Globus pallidus (tissue), 1 donor: ENCODE data around the gene TAC3.
"Not testable (repeated sequence)": the region's sequence is repeated elsewhere in the genome, so short reads cannot be mapped to it uniquely, and the experiment has no call there.

Experiments used
- DNase-seq: peaks from one replicate; pipeline ENCODE4 v3.0.0-alpha.2; 2015; ENCODE audit warnings: low spot score

The TAC3 gene

GRCh38 chr12:57003395-57003794 is 12.9 kb downstream of the TAC3 start:
- no peak for DNase-seq

DNA sequence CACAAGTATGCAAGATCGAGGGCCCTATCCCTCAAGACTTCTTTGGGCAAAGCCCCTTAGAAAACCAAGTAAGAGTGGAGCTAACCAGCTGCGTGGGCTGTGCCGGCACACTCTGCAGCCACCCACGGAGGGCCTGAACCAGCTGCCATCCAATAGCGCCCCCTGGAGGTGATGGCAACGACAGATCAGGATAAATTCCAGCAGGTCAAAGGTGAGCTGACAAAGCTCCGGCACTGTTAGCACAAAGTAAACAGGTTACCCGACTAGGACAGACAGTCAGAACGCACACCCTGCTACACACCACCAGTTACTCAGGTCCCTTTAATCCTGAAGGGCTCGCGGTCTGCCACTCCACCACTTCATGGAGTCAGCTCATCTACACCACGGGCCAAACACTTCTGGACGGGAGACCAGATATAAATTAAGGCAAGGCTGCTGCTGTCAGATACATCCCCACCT is 14.9 kb downstream of the TAC3 start:
- peak; percentile 25 for DNase-seq

DNA sequence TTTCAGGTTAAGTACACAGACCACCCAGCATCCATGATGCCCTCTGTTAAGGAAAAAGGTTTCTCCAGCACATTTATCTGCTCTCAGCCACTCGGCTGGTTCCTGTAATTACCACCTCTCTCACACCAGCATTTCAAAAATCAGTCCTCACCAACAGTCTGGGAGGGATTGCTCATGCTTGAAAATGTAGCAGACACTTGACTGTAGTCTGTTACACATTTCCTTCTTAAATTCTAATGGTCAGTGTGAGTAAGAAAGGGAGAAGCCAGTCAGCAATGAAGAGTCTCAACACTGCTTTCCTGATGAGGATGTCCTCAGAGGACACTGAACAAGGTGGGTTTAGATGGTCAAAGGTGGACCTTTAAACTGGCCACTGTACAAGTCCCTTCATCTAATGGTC is 15.9 kb downstream of the TAC3 start:
- DNase-seq, result no peak

DNA sequence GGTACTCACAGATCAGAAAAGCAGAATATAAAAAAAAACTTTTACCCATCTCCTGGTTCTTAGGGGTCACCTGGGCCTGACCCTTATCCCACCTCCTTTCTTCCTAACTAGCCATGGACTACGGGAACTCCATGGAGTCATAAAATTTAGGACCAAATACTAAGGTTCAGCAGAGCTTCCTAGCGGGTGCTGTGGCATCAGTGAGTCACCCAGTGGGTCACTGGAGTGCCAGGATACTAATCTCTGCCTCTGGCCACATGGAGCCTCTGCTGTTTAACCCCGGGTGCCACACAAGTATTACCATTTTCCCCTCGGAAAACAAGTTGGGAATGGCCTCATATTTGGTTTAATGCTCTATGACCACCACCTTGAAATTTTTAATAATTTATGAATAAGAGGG is 16.9 kb downstream of the TAC3 start:
- no peak for DNase-seq

- DNase-seq, result no peak
These were observed 17.3 kb downstream of the TAC3 start for GRCh38 chr12:56998981-56999380.

GRCh38 chr12:56998316-56998715 is 18.0 kb downstream of the TAC3 start:
- DNase-seq, result no peak

- DNase-seq, result no peak
These were observed 19.4 kb downstream of the TAC3 start for GRCh38 chr12:56996793-56997545.

DNA sequence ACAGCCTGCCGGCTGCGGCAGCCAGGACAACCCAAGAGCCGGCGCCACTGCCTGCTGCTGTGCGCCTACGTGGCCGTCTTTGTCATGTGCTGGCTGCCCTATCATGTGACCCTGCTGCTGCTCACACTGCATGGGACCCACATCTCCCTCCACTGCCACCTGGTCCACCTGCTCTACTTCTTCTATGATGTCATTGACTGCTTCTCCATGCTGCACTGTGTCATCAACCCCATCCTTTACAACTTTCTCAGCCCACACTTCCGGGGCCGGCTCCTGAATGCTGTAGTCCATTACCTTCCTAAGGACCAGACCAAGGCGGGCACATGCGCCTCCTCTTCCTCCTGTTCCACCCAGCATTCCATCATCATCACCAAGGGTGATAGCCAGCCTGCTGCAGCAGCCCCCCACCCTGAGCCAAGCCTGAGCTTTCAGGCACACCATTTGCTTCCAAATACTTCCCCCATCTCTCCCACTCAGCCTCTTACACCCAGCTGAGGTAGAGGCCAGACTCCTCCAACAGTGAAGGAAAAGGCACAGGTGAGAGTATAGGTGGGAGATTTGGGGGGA is 20.3 kb downstream of the TAC3 start:
- DNase-seq, result no peak

- no peak for DNase-seq
These were observed 21.0 kb downstream of the TAC3 start for GRCh38 chr12:56995201-56995929.

DNA sequence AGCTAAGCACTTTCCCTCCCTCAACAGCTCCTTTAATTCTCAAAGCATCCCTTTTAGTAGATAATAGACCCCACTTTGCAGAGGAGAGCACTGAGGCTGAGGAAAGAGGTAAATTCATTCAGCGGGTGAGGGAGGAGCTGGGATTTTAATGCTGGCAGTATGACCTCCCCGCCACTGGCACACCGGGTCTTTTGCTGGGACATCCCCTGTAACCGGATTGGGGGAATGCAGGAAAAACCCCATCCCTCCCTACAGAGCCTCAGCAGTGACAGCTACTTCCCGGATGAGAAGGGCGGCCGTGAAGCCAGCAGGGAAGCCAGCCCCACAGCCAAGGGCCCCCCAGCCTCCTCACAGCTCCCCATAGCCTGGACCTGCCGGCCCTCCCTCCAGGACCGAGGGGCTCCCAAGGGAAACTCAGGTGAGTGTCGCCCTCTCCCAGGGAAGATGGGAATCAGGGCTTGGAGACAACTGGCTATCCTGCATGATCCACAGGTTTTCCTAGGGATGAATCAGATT is 22.0 kb downstream of the TAC3 start:
- no peak for DNase-seq

DNA sequence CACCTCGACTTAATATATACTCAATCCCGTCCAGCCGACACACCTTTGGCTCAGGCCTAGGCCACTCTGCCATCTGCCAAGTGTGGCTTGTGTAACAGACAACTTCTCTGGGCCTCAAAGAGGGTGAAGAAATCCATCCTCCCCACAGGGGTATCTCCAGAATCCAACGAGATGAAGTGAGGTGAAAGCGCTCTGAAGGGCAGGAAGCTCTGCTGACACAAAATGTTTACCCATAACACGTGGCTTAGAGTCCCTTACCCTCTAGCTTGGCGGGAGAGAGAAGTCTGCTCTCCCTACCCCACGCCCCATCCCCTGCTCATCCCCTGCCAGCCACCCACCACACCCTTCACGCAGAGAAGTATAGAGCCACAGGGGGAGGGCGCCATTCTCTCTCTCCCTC is 23.0 kb downstream of the TAC3 start:
- no peak for DNase-seq

DNA sequence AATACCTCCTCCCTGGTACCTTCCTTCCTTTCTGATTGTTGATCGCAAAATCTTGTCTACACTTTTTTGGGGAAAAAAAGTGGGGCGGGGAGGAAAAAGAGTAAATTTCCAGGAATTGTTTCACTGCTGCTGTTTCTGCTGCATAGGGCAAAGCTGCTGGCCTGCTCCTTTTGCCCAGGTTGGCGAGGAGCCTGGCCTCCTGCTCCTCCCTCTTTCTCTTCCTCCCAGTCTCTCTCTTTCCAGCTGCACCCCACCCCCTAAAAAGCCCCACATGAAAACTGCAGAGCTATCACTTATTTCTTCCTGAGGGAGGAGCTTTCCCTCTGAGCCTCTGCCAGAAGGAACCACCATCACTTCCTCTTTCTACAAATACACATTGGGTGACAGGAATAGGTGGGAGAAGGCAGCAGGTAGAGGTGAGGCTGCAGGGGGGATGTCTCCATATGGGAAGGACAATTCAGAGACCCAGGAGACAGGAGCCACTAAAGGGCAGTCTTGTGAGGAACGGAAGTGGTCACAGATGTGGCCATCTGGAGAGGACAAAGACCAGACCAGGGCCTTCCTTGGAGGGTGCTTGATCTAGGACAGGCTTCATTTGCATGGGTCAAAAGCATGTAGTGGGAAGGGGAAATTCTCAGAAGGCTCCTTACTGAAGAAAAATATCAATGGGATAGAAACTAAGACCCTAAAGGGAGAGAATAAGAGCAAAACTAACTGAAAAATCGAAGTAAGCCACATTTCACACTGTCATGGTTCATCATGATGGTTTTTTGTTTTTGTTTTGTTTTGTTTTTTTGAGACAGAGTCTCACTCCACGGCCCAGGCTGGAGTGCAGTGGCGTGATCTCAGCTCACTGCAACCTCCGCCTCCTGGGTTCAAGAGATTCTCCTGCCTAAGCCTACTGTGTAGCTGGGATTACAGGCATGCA is 24.7 kb downstream of the TAC3 start:
- DNase-seq, result peak; percentile 63

DNA sequence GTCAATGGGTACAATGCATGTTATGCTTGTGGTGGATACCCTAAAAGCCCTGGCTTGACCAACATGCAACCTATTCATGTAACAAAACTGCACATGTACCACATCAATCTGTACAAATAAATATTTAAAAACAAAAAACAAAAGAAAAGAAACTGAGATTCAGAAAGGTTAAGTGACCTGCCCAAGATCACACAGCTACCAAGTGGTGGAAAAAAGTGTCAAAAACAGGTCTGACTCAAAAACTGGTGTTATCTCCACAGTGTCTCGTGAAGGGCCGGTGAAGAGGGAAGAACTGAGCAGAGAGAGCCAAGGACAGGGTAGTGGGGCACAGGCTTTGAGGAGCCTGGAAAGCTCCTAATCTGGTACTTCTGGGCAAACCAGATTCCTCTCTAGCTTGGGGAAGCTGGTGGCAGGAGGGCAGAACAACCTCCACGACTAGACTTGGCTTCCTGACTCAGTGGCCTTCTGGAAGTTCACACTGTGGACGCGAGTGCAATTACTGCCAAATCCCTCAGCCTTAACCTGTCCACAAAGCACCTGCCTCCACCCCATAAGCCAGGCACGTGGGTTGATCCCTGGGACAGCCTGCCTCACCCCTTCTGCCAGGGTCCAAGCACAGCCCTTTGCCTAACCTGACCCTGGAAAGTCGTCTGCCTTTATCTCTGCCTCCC is 25.5 kb downstream of the TAC3 start:
- no peak for DNase-seq

GRCh38 chr12:56989861-56990610 is 26.3 kb downstream of the TAC3 start:
- DNase-seq, result no peak

GRCh38 chr12:56988207-56988739 is 28.1 kb downstream of the TAC3 start:
- DNase-seq, result no peak

- peak; percentile 78 for DNase-seq
These were observed 28.7 kb downstream of the TAC3 start for GRCh38 chr12:56987551-56988053.

GRCh38 chr12:56987011-56987410 is 29.3 kb downstream of the TAC3 start:
- DNase-seq, result no peak

GRCh38 chr12:56985714-56986113 is 30.6 kb downstream of the TAC3 start:
- not testable (repeated sequence) for DNase-seq

- DNase-seq, result no peak
These were observed 32.9 kb downstream of the TAC3 start for GRCh38 chr12:56983386-56983785.
